K562 (cell line): ENCODE measurements around the gene CTSW. TPM values are rescaled to one million over a fixed set of nuclear protein-coding genes. Genes with fewer than 3 reads are reported as not detected.

Experiments
- ADNP ChIP-seq: fragments of 200-800 bp; sonication (Bioruptor generic); IDR thresholded peaks from 2 replicates; pipeline ENCODE4 v1.6.1; 2016; ENCODE audit warnings: missing genetic modification characterization, missing compliant biosample characterization
- ATF6 ChIP-seq: sonication (generic); formaldehyde crosslinking; IDR thresholded peaks from 2 replicates; pipeline ENCODE4 v1.4.0; 2020; ENCODE audit warnings: mild to moderate bottlenecking, missing genetic modification reagents
- BDP1 ChIP-seq: IDR thresholded peaks from 3 replicates; pipeline ENCODE4 v1.6.1; 2011; ENCODE audit not compliant: insufficient read length, insufficient read depth
- CAMTA2 ChIP-seq: fragments of 250-450 bp; sonication (Bioruptor Pico); conservative IDR thresholded peaks from 2 replicates; pipeline ENCODE4 v1.5.1; 2022
- CREBBP ChIP-seq: IDR thresholded peaks from one replicate; pipeline ENCODE4 v1.6.1; 2012; ENCODE audit warnings: low read depth, mild to moderate bottlenecking, control low read depth, inconsistent platforms, low read length
- ETV1 ChIP-seq: fragments of 450-650 bp; conservative IDR thresholded peaks from 2 replicates; pipeline ENCODE4 v1.6.1; 2016; ENCODE audit warnings: missing genetic modification characterization, control low read depth, low read depth, missing compliant biosample characterization
- FOXP1 ChIP-seq: sonication (generic); formaldehyde crosslinking; IDR thresholded peaks from 2 replicates; pipeline ENCODE4 v1.8.0; 2022; ENCODE audit warnings: mild to moderate bottlenecking, missing genetic modification reagents
- GATAD2A ChIP-seq: fragments of 450-650 bp; IDR thresholded peaks from 2 replicates; pipeline ENCODE4 v1.6.1; 2017
- HINFP ChIP-seq: fragments of 450-650 bp; conservative IDR thresholded peaks from 2 replicates; pipeline ENCODE4 v1.6.1; 2016; ENCODE audit warnings: missing genetic modification characterization, low read depth, mild to moderate bottlenecking, control low read depth, missing compliant biosample characterization
- NR1H2 ChIP-seq: sonication (generic); formaldehyde crosslinking; IDR thresholded peaks from 2 replicates; pipeline ENCODE4 v1.4.0; 2020; ENCODE audit warnings: mild to moderate bottlenecking, missing genetic modification reagents
- PCBP1 ChIP-seq: fragments of 200-400 bp; formaldehyde crosslinking; IDR thresholded peaks from 2 replicates; pipeline ENCODE4 v1.6.1; 2018; ENCODE audit warnings: mild to moderate bottlenecking, low read depth, low read length; ENCODE audit not compliant: poor library complexity, severe bottlenecking
- RFX7 ChIP-seq: fragments of 250-450 bp; sonication (Bioruptor Pico); IDR thresholded peaks from 2 replicates; pipeline ENCODE4 v1.5.1; 2021; ENCODE audit warnings: mild to moderate bottlenecking
- SLC30A9 ChIP-seq: fragments of 250-450 bp; sonication (Bioruptor Pico); IDR thresholded peaks from 2 replicates; pipeline ENCODE4 v1.8.0; 2022; ENCODE audit warnings: mild to moderate bottlenecking, moderate library complexity
- ZBTB11 ChIP-seq, 3 experiments: fragments of 200-800 bp in 1 of 3; fragments of 250-450 bp in 1 of 3; fragments of 450-650 bp in 1 of 3; sonication (Bioruptor Pico) in 1 of 3; sonication (Bioruptor generic) in 1 of 3; formaldehyde crosslinking in 1 of 3; IDR thresholded peaks; 2 replicates each; pipeline versions ENCODE4 v1.6.1 to v1.8.0; 2016 to 2022; ENCODE audit warnings: mild to moderate bottlenecking in 2 of 3, missing genetic modification characterization in 2 of 3, missing compliant biosample characterization in 1 of 3, moderate library complexity in 1 of 3
- ZKSCAN1 ChIP-seq: fragments of 150-350 bp; IDR thresholded peaks from 2 replicates; pipeline ENCODE4 v1.6.1; 2016; ENCODE audit warnings: low read depth, low read length
- ZNF586 ChIP-seq: fragments of 450-650 bp; formaldehyde crosslinking; conservative IDR thresholded peaks from 2 replicates; pipeline ENCODE4 v1.4.0; 2020; ENCODE audit warnings: mild to moderate bottlenecking, moderate library complexity
- polyA plus RNA-seq, 8 experiments: library from polyadenylated mRNA; depleted of rRNA in 4 of 8; stranded (reverse) in 5 of 8; unstranded in 3 of 8; fragments of >200 nt; fragmentation: Nextera tagmentation in 2 of 8; fragmentation: Illumina TruSeq in 1 of 8; extraction: Ambion mirVana in 2 of 8; extraction: Trizol in 1 of 8; gene quantifications; 2 replicates each; pipeline versions ENCODE4 v1.2.1 to v1.2.3, GENCODE V29; 2011 to 2014; ENCODE audit warnings: inconsistent platforms in 1 of 8, missing spikeins in 1 of 8
- total RNA-seq, 7 experiments: library from RNA; depleted of rRNA in 6 of 7; stranded (reverse); fragments of >200 nt in 6 of 7; fragmentation: Illumina TruSeq in 2 of 7; extraction: Trizol in 2 of 7; gene quantifications; 2 replicates each; pipeline versions ENCODE4 v1.2.1 to v1.2.3, GENCODE V29; 2011 to 2021; ENCODE audit warnings: low replicate concordance in 1 of 7
- TF ChIP-seq, protein P1 (sequence below): fragments of 250-450 bp; sonication (Bioruptor Pico); IDR thresholded peaks from 2 replicates; pipeline ENCODE4 v1.4.0; 2020; ENCODE audit warnings: mild to moderate bottlenecking

CTSW gene
- total and polyA plus RNA-seq, 9 of the 15 experiments (the other 6 are each of a cell fraction or from before 2014, with no cell fraction given) = 0.04 TPM; not detected in 8

DNA sequence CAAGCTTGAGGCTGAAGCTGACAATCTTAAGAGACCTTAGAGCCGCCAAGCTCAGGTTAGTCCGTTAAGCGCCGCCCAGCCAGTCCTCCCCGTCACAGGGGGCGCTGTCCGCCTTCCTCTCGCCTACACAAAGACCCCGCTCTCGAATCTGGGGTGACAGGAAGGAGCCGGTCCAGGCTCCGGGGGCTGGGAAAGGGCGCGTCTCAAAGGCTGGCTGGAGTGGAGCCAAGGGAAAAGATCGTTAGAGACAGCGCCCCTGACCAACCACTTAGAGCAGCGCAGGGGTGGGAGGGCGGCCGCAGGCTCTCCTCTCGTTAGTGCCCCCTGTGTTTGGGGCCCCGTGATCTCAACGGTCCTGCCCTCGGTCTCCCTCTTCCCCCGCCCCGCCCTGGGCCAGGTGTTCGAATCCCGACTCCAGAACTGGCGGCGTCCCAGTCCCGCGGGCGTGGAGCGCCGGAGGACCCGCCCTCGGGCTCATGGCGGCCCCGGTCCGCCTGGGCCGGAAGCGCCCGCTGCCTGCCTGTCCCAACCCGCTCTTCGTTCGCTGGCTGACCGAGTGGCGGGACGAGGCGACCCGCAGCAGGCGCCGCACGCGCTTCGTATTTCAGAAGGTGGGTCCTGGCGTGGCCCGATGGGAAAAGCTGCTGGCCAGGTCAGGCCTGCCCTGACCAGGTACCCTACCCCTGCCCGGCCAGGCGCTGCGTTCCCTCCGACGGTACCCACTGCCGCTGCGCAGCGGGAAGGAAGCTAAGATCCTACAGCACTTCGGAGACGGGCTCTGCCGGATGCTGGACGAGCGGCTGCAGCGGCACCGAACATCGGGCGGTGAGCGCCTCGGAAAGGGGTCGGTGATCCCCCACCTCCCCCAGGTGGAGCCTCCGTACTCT is 19.1 kb upstream of the CTSW start, which contains the start of gene MUS81 (continued):
- TF ChIP-seq, protein P1, sequence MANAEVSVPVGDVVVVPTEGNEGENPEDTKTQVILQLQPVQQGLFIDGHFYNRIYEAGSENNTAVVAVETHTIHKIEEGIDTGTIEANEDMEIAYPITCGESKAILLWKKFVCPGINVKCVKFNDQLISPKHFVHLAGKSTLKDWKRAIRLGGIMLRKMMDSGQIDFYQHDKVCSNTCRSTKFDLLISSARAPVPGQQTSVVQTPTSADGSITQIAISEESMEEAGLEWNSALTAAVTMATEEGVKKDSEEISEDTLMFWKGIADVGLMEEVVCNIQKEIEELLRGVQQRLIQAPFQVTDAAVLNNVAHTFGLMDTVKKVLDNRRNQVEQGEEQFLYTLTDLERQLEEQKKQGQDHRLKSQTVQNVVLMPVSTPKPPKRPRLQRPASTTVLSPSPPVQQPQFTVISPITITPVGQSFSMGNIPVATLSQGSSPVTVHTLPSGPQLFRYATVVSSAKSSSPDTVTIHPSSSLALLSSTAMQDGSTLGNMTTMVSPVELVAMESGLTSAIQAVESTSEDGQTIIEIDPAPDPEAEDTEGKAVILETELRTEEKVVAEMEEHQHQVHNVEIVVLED = peak; percentile 29; the same call in 1 of the 2 replicates
- TF ChIP-seq HINFP (tag) (no peak), FOXP1 (CRISPR knock-in tag) (no peak), SLC30A9 (CRISPR knock-in tag) (no peak), ATF6 (CRISPR knock-in tag) (0 out of 2 replicates have a peak, but pooled peaks have one; percentile 21), BDP1 (no peak), CREBBP (no peak), ETV1 (peak; percentile 74), ZNF586 (CRISPR knock-in tag) (no peak), GATAD2A (no peak), PCBP1 (peak; percentile 91), CAMTA2 (CRISPR knock-in tag) (no peak), RFX7 (CRISPR knock-in tag) (no peak), ADNP (tag) (no peak), NR1H2 (CRISPR knock-in tag) (0 out of 2 replicates have a peak, but pooled peaks have one; percentile 19), ZKSCAN1 (no peak; the same call in 1 of the 2 replicates), ZBTB11 (CRISPR knock-in tag; IDR thresholded peaks at IDR 0.05) (peak in 2 of 3 experiments; percentile 53 to 88; a peak in 2 of 6 replicates)
